GM12872 (cell line): Measurements from ENCODE around the gene SGPL1.

Source experiments
- TF ChIP-seq, protein P1 (sequence below): IDR thresholded peaks from 3 replicates; pipeline ENCODE4 v1.5.1; 2011; ENCODE audit warnings: low read depth, mild to moderate bottlenecking, low read length, moderate library complexity; ENCODE audit not compliant: insufficient read depth

The SGPL1 gene

DNA sequence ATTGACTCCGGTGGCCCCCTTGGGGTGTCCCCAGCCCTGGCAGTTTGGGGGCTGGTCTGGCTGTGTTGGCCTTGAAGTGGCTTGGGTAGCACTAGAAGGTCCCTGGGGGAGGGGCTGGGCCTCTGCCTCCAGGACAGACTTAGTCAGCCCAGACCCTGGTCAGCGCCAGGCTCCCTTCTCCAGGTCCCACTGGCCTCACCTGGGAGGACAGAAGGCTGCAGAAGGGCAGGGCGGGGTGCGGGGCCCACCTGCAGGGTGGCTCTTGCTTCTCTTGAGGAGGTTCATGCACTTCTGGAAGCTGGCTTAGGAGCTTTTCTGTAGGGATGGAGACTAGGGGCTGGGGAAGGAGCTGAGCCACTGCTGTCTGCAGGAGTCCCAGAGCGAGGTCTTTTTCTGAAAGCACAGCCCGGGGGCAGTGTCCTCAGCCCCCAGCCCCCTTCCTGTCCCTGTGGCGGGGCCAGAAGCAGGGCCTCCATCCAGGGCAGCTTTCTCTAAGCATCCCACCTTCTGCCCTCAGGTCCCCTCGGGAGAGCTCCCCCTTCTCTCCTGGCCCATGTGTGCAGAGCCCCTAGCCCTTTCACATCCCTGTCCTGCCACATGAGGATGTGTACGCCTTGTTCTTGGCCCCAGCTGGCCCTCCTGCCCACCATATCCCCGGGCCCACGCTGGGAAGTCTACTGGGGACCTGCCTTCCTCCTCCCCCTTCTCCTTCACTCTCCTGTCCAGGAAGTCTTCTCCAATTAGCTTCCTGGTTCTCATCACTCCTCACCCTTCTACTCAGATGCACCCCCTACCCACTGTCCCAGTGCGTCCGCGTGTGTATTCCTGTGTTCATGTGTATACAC is 41.6 kb upstream of the SGPL1 start:
- TF ChIP-seq, protein P1, sequence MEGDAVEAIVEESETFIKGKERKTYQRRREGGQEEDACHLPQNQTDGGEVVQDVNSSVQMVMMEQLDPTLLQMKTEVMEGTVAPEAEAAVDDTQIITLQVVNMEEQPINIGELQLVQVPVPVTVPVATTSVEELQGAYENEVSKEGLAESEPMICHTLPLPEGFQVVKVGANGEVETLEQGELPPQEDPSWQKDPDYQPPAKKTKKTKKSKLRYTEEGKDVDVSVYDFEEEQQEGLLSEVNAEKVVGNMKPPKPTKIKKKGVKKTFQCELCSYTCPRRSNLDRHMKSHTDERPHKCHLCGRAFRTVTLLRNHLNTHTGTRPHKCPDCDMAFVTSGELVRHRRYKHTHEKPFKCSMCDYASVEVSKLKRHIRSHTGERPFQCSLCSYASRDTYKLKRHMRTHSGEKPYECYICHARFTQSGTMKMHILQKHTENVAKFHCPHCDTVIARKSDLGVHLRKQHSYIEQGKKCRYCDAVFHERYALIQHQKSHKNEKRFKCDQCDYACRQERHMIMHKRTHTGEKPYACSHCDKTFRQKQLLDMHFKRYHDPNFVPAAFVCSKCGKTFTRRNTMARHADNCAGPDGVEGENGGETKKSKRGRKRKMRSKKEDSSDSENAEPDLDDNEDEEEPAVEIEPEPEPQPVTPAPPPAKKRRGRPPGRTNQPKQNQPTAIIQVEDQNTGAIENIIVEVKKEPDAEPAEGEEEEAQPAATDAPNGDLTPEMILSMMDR: no peak

DNA sequence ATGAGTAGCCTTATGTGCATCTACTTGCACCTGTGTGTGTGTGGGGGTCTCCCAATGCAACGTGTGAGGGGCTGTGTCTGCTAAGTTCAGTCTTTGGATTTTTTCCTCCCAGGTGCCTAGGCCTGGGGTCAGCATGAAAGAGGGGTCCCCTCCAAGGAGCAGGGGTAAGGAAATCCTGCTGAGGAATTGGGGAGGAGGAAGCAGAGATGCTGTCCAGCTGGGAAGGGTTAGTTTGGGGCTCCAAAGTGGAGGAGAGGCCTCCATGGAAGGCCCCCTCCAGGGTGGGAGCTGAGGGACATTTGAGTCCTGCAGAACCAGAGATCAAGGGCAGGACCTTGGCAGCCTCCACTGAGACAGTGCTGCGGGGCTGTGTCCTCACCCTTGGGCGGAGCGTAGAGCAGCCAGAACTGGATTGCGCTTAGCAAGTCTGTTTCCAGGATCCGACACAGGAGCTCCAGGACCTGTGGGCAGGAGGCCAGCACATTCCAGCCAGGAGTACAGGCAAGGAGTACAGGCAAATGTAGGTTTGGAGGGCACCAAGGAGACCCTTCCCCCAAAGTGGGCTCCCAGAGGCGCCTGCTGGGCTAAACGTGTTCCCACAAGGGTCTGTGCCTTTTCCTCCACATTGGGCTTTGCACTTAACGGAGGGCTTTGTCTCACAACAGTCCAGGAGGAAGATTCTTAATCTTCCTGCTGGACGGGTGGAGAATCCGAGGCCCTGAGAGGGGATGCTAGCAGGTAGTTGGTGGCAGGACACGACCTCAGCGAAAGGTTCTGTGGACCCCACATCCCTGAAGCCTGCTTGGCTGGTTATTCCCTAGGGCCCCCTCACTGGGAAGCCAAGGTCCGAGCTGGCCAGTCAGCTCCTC is 40.7 kb upstream of the SGPL1 start:
- TF ChIP-seq, protein P1: no peak

DNA sequence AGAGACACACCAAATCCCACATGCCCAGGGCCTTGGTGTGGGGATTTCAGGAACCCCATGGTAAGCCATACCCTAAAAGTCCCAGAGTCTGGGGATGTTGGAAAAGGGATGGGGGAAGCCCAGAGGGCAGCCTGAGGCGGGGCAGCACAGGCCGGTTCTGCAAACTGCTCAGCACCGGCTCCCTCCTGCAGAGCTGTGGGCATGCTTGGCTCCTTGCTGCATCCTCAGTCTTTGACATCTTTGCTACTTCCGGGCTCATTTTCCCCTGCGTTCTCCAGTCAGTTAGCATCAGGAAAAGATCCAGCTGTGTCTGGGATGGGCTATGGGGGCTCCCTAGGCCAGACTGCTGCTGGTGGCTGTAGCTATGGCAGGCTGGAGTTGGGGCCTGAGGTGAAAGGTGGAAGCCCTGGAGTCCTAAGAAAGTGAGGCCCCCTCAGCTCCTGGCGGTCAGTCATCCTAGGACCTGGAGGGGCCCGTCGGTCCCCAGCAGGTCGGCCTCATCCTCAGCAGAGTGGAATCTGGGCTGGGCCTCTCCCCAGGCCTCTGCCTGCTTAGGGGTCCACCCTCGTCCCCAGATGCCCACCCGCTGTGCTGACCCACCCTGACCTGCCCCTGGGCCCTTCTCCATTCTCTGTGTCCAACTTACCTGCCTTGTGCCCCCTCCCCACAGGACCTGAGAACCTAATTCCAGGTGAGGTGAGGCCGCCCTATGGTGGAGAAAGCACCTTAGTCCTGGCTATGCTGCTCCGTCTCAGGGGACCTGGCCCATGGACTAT is 39.9 kb upstream of the SGPL1 start:
- TF ChIP-seq, protein P1: no peak

DNA sequence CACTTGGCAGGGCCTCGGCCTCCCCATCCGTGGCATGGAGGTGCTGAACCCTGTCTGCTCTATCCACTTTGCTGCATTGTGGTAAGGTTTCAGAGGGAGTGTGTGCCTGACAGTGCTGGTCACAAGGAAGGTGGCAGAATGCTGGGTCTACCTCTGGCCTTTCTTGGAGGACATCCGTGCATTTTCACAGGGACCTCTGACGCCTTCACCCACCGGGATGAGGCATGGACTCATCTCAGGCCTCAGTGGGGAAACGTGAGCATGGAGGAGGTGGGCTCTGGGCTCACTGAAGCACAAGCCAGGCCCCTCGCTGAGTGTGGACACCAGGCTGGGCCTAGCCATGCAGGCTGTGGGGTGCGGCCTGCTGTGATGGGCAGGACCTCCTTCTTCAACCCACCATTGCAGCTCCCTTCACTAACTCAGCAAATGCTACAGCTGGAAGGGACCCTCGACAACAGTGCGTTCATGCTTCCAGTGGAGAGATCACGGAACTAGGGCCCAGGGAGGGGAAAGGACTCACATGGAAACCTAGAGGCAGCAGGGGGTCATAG is 39.2 kb upstream of the SGPL1 start:
- TF ChIP-seq, protein P1: no peak

DNA sequence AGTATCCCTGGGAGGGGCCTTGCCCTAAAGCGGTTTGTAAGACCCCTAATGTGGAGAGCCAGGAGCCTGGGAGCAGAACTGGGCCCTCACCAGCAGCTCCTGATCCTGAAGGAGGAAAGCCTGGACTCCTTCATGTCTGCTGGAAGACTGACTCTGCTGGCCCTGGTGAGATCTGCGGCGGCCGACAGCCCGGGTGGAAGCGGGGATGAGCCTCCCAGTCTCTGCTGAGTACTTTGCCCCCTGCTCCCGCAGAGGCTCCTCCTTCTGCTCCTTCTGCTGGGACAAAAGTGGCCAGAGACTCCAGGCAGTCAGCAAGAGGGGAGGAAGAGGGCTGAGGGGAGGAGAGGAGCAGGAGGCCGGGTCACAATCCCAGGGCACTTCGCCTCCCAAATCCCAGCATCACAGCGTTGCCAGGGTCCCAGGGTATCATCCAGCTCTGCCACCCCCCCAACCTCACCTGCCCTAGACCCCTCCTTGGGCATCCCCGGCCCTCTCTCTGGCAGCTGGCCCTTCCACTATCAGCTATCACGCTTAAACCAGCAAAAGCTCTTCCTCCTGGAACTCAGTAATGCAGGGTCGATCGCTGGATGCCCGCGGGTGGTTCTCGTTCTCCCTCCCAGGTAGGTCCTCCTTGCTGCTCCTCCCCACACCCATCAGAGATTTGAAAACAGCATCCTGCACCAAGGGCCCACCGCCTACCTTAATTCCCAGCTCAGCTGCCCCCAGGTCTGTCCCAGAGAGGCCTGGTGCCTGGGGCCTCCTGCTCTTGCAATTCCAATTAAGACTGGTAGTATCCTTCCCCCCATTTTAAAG is 38.5 kb upstream of the SGPL1 start:
- TF ChIP-seq, protein P1: no peak

DNA sequence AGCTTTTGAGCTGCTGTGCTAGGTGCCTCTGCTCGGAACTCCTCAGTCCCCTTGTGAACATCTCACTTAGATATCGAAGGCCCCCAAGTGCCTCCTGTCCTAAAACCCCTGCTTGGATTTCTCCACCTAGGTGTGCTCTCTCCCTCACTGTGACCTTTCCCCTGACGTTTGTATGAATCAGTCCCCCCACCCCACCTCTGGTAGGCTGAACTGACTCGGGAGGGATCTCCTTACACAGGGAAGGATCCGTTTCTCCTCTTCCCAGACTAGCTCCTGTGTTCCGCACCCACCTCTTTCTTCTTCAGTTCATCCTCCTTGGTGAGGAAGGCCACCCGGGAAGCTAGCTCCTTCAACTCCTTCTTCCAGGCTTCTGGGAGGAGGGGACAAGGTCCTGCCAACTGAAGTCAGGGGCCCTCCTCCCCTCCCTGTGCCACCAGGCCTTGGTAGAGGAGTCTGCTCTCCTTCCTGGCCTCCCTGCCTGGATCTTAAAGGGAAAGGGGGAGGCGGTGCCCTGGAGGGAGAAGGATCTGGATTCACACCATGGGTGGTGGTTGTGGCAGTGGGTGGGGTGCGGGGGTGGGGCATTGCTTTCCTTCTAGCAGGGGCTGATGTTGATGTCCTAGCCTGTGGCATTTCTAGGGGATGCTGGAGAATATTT is 37.4 kb upstream of the SGPL1 start:
- TF ChIP-seq, protein P1: no peak
